A172 (cell line): ENCODE results near the gene PNLIPRP2. TPM values are rescaled to one million over a fixed set of nuclear protein-coding genes. Genes with fewer than 3 reads are reported as not detected.

Source experiments
- DNase-seq: peaks from one replicate; pipeline ENCODE4 v3.0.0-alpha.2; 2015; ENCODE audit warnings: low spot score
- total RNA-seq: library from RNA; depleted of rRNA; stranded (reverse); fragments of >200 nt; shearing (Covaris generic); gene quantifications from 2 replicates; pipeline ENCODE4 v1.2.3, GENCODE V29; 2014; rRNA removed

PNLIPRP2 gene
- total RNA-seq, 1 experiment from 2014 or later, result not detected

DNA sequence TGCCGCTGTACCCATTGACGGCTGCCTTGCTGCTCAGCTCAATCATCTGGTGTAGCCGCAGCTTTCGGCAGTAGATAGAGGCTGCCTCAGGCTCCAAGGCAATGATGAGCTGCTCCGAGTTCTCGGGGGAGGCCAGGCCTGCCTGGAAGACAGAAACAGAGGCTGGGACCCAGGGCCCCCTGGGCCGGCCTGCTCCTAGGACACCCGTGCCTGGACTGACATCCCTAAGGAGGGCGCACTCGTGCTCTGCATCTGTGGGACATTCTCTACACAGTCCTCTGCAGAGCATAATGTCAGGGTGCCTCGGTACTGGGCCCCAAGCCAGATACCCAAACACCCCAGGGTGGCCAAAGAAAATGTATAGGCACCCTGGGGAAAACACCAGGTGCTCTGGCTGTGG lies 63.1 kb downstream of the PNLIPRP2 start:
- DNase-seq, result no peak

DNA sequence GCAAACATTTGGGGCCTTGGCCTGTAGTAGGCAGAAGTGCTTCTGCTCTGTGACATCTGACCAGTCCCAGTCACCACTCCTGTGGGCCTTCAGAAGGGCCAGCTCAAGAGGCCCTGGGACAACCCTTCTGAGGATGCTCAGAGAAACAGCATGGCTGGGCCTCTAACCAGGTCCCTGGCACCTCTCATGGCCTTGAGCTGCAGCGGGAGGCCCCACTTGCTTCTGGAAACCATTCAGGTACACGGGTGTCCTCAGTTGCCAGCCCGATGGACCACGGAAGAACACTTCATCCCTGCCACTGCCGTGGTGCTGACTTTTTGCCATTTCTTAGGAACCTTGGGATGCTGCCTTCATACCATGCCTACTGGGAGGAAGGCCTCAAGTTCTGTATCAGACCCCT lies 64.0 kb downstream of the PNLIPRP2 start:
- no peak for DNase-seq

DNA sequence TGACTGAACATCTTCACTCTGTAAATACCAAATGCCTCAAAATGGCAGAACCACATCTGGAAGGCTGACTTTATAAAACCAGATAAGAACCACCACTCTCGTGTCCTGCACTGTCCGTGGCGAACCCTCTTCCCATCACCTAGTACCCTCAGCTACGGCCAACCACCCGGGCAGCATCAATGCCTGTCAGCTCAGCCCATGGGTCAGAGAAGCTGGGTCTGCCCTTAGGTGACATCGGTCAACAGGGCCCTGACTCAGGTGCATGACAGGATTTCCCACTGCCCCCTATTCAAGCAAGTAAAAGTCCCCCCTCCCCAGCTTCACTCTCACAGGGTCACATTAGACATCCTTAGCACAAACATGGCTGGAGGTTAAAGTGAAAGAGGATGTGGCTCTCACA lies 65.1 kb downstream of the PNLIPRP2 start:
- no peak for DNase-seq

GRCh38 chr10:116686632-116687031 lies 65.9 kb downstream of the PNLIPRP2 start:
- no peak for DNase-seq

DNA sequence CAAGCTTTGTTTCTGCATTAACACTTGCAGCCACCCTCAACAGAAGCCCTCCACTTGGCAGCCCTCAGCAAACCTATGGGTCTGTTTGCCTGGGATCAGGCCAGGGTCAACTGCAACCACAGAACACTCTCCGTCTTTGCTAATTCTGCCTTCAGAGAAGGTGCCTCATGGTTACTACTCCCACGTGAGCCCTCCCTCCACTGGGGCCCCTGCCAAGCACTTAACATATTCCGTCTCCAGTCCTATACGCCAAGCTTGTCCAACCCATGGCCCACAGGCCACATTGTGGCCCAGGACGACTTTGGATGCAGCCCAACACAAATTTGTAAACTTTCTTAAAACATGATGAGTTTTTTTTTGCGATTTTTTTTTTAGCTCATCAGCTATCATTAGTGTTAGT lies 66.9 kb downstream of the PNLIPRP2 start:
- no peak for DNase-seq

- peak; percentile 48 for DNase-seq
Observed at GRCh38 chr10:116688241-116688711, 67.5 kb downstream of the PNLIPRP2 start.

GRCh38 chr10:116688741-116689495 lies 68.2 kb downstream of the PNLIPRP2 start:
- no peak for DNase-seq

- DNase-seq, result no peak
Observed at GRCh38 chr10:116689744-116690143, 69.0 kb downstream of the PNLIPRP2 start.

DNA sequence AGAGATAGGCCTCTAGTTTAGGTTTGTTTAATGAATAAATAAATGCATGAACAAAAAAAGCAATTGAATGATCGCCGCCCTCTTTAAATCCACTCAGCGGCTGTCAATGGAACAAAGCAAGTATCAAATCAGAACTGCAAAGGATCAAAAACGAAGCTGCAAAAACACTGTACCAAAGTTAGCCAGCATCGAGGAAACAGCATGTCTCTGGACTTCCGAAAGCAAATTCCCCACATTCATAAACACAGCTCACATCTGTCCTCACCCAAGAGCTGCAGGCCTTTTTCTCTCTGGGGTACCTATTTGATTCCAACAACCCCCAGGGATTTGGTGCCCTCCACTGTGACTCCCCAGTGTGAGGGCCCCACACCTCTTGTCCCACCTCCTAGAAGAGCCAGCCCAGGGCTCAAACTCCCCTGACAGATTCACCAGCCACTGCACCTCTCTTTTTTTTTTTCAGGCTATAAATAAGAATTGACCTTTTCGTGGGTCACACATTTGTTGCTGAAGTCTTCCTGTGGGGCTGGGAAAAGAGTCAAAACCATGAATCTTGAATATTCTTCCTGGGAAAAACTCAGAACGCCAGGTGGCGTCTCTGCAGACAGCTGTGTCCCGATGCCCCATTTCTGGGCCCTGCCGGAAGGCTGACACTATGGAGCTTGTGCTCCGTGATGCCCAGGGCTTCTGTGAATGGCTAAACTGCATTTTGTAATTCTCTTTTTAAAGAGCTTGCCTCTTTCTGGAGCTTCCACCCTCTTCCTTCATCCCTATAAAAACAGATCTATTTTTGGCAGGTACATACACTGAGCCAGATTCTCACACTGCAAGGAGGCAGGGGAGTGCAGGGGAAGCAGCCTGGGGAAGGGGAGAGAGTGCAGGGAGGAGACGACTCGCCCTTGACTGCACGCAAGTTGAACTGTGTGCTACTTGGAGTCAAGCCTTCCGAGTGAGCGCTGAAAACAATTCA lies 69.9 kb downstream of the PNLIPRP2 start:
- no peak for DNase-seq

- no peak for DNase-seq
Observed at GRCh38 chr10:116691635-116692034, 70.9 kb downstream of the PNLIPRP2 start.

- no peak for DNase-seq
Observed at GRCh38 chr10:116692225-116692624, 71.5 kb downstream of the PNLIPRP2 start.

DNA sequence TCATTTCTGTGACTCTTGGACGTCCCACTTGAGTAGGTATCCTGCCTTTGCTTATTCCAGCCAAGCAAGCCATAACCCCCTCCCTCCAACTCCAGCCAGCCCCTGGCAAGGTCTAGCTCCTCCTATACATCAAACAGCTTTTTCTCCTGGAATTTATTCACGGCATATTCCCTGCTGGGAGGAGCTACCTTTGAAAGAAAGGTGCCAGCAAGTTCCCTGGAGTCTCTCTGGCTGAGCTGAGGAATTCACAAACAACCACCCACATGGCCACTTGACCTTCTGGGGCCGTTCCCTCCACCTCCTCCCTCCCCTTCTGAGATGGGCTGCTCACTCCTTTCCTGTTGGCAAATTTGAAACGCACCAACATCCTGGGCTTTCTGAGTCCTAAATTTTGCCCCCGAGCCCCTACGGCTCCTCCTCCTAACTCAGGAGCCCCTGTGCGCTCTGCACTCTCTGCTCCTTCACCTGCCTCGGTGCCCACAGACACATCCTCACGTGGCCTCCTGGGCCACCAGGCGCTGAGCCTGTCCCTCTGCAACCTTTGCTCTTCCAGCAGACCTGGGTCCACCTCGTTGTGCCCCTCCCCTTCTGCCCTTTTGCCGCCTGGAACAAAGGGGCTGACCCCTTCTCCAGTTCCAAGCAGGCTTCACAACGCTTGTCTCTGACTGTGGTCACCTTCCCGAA lies 73.6 kb downstream of the PNLIPRP2 start:
- DNase-seq, result no peak

Other genes starting within 250 kb of the PNLIPRP2 start
- gene PNLIPRP3, start 193.1 kb upstream of the PNLIPRP2 start, total RNA-seq, result 0.22 TPM in 1 of 2 replicates, not detected in the other
- not detected in 2 replicates for gene PNLIP, start 75.0 kb upstream of the PNLIPRP2 start, total RNA-seq
- not detected in 2 replicates for gene PNLIPRP1, start 30.0 kb upstream of the PNLIPRP2 start, total RNA-seq
- gene HSPA12A, start 121.6 kb downstream of the PNLIPRP2 start, total RNA-seq, result 9.7 and 12.1 TPM in 2 replicates
- 0.07 and 0.22 TPM in 2 replicates for gene ENO4, start 228.5 kb downstream of the PNLIPRP2 start, total RNA-seq